ENCODE results near the gene SDHAF4.
"Not testable (repeated sequence)": the region's sequence is repeated elsewhere in the genome, so short reads cannot be mapped to it uniquely, and the experiment has no call there.

The SDHAF4 gene

GRCh38 chr6:70593118-70593486 is 26.4 kb downstream of the SDHAF4 start:
- no peak for DNase-seq

- no peak for DNase-seq
Measured at GRCh38 chr6:70599187-70599586, 32.5 kb downstream of the SDHAF4 start.

- no peak for DNase-seq
Measured at GRCh38 chr6:70601014-70601413, 34.3 kb downstream of the SDHAF4 start.

GRCh38 chr6:70604254-70604653 is 37.5 kb downstream of the SDHAF4 start:
- DNase-seq = no peak

GRCh38 chr6:70607371-70607770 is 40.6 kb downstream of the SDHAF4 start:
- DNase-seq = not testable (repeated sequence)

- DNase-seq = not testable (repeated sequence)
Measured at GRCh38 chr6:70609181-70609580, 42.5 kb downstream of the SDHAF4 start.

GRCh38 chr6:70616728-70617260 is 50.1 kb downstream of the SDHAF4 start:
- DNase-seq = no peak

GRCh38 chr6:70620746-70621145 is 54.0 kb downstream of the SDHAF4 start:
- no peak for DNase-seq

GRCh38 chr6:70622461-70622860 is 55.7 kb downstream of the SDHAF4 start:
- no peak for DNase-seq

GRCh38 chr6:70625436-70625835 is 58.7 kb downstream of the SDHAF4 start:
- DNase-seq = no peak

- no peak for DNase-seq
Measured at GRCh38 chr6:70627500-70628254, 60.9 kb downstream of the SDHAF4 start.

- DNase-seq = no peak
Measured at GRCh38 chr6:70629929-70630328, 63.2 kb downstream of the SDHAF4 start.

- no peak for DNase-seq
Measured at GRCh38 chr6:70633870-70634269, 67.1 kb downstream of the SDHAF4 start.

- no peak for DNase-seq
Measured at GRCh38 chr6:70636596-70636995, 69.9 kb downstream of the SDHAF4 start.

GRCh38 chr6:70638468-70638867 is 71.7 kb downstream of the SDHAF4 start:
- DNase-seq = no peak
